Activated gamma-delta T cell treated with anti-CD3 and anti-CD28 coated beads, Interleukin-2, amount 50 U/mL, for 16 hours (primary cell): ENCODE results near the gene SUMF2.
"Not testable (repeated sequence)": the region's sequence is repeated elsewhere in the genome, so short reads cannot be mapped to it uniquely, and the experiment has no call there.

Experiments
- DNase-seq: peaks from one replicate; pipeline ENCODE4 v3.0.0-alpha.2; 2020; ENCODE audit warnings: low read depth

SUMF2 gene

GRCh38 chr7:56106108-56107073 lies 42.3 kb downstream of the SUMF2 start, which contains the start of gene CHCHD2:
Gene CHCHD2, minus strand, starts transcription at chr7:56106476. Its CDS starts 63 bp downstream, at chr7:56106413.
- peak; percentile 88 for DNase-seq

DNA sequence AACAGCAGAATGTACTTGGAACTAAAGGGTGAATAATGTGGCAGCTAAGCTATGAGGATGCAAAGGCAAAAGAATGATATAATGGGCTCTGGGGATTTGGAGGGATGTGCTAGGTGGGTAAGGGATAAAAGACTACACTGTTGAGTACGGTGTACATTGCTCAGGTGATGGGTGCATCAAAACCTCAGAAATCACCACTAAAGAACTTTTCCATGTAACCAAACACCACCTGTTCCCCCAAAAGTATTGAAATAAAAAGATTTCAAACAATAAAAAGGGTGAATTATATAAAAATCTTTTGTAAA lies 43.8 kb downstream of the SUMF2 start:
- no peak for DNase-seq

GRCh38 chr7:56110611-56111010 lies 46.5 kb downstream of the SUMF2 start:
- DNase-seq: no peak

DNA sequence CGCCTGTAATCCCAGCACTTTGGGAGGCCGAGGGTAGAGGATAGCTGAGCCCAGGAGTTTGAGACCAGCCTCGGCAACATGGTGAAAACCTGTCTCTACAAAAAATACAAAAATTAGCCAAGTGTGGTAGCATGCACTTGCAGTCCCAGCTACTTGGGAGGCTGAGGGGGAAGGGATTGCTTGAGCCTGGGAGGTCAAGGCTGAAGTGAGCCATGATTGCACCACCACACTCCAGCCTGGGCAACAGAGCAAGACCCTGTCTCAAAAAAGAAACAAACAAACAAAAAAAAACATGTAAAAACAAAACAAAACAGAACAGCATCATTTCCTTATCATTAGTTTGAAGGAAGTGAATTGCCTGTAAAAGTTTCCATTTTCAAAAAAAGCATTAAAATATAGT lies 48.2 kb downstream of the SUMF2 start:
- DNase-seq: not testable (repeated sequence)

DNA sequence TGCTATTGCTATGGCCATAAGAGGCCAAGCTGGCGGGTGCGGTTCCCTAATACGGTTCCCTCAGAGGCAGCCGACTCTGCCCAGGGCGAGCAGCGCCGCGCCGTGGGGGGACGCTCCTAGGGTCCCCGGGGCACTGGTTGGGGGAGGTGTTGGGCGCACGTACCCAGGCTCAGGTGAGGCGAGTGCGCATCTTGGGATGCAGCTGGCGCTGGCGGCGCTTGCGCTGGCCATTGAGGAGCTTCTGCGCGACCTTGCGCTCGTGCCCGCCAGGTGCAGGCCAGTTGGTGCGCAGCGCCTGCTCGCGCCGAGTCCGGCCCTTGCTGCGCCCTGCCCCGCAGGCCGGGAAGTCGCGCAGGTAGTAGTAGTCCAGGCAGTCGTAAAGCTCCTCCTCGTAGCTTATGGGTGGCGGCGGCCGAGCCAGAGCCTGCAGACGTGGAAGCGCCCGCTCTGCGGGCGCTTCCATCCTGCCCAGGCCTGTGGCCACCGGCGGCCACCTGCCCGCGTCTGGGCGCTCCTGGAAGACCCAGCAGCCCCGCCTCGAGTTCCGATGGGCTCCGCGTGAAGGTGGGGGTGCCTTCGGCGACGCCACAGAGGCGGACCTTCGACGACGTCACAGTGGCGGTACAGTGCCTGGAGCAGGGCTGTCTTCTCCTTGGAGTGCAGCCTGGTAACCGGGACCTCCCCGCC lies 51.9 kb downstream of the SUMF2 start, which contains the start of gene NUPR2:
Gene NUPR2 (minus strand): TSS at position 566 of the 687 bp plus-strand sequence. CDS start 103 bp downstream, at position 463.
- no peak for DNase-seq

GRCh38 chr7:56121440-56121839 lies 57.4 kb downstream of the SUMF2 start:
- DNase-seq: no peak

GRCh38 chr7:56124981-56125380 lies 60.9 kb downstream of the SUMF2 start:
- DNase-seq: no peak

GRCh38 chr7:56125831-56126230 lies 61.7 kb downstream of the SUMF2 start:
- DNase-seq: no peak

GRCh38 chr7:56127241-56127975 lies 63.3 kb downstream of the SUMF2 start:
- no peak for DNase-seq
